Measurements from ENCODE around the gene LANCL1.

Gene LANCL1

GRCh38 chr2:210392469-210392881 lies 84.1 kb downstream of the LANCL1 start:
- no peak for DNase-seq (ENCODE audit: low read depth in 3 of 3)

GRCh38 chr2:210389856-210390255 lies 86.7 kb downstream of the LANCL1 start:
- no peak for DNase-seq (ENCODE audit: low read depth in 3 of 3)

GRCh38 chr2:210388148-210388547 lies 88.4 kb downstream of the LANCL1 start:
- DNase-seq (ENCODE audit: low read depth in 3 of 3): no peak

GRCh38 chr2:210387074-210387473 lies 89.5 kb downstream of the LANCL1 start:
- DNase-seq (ENCODE audit: low read depth in 3 of 3): no peak
